NCI-H345 (cell line): ENCODE measurements around the gene TMEM176A.

Experiments used
- DNase-seq: peaks from one replicate; lab custom pipeline; 2025; lab: John Stamatoyannopoulos, UW

Gene TMEM176A

DNA sequence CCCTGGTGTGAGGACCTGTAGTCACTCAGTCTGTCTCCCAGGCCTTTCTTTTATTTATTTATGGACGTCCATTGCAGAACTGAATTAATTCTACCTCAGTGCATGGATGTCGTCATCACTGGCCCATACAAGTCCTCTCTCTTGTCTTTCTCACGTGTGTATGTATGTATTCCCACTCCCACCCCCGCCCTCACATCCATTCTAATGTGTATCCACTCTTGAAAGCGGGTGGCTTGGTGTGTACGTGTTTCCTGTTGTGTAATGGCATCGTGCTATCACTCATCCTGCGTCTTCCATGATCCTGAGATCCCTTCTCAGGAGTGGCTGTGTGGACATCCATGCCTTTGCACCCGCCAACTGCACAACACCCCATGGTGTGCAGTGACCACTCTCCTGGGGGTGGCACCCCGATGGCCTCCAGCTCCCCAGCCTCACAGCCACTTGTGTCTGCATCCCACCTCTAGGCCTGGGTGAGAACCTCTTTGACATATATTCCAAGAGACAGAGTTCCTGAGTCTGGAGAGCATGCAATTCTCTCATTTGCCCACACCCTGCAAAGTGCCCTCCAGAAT is 48.7 kb downstream of the TMEM176A start:
- DNase-seq, result no peak

DNA sequence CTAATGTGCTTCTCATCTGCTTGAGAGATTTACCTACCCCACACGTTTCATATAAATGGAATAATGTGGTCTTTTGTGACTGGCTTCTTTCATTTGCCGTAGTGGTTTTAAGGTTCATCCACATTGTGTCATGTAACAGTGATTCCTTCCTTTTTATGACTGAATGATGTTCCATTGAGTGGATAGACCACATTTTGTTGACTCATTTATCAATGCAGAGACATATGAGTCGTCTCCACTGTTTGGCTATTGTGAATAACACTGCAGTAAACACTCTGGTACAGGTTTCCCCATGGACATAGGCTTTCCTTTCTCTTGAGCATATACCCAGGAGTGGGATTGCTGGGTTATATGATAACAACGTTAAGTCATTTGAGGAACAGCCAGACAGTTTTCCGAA is 49.7 kb downstream of the TMEM176A start:
- no peak for DNase-seq

DNA sequence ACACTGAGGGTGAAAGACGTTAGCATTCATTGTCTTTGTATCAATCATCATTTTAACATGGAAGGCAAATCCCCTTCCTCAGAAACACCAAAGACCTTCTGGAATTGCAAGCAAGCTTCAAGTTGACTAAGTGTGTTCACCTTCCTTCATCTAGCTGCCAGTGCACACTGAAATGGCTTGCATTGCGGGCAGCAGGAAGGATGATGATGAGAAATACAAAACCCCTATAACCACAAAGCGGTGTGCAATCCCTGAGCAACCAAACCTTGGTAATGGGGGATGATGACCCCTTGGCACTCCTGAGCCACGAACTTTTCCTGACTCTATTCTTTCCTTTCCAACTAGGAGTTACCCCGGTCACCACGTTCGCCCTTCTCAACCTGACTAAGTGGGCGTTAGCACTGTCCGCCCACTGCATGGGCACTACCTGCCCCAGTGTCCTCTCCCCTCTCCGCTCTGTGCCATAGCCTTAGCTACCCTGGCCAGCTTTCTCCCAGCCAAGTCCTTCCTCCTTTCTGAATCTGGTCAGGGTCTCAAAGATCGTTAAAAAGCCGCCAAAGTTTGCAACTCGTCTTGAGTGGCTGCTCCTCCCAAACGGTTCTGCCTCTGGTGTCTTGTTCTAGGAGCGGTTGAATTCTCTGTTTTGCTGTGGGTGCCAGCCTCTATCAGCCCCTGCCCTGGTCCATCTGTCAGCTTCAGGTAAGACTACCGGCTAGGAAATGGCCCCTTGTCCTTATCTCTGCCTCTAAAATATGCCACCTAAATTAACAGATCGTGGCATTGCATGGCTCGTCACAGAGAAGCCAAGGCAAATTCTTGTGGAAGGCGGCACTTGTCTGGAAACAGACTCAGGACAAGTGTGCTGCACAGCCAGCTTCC is 51.2 kb downstream of the TMEM176A start:
- no peak for DNase-seq

DNA sequence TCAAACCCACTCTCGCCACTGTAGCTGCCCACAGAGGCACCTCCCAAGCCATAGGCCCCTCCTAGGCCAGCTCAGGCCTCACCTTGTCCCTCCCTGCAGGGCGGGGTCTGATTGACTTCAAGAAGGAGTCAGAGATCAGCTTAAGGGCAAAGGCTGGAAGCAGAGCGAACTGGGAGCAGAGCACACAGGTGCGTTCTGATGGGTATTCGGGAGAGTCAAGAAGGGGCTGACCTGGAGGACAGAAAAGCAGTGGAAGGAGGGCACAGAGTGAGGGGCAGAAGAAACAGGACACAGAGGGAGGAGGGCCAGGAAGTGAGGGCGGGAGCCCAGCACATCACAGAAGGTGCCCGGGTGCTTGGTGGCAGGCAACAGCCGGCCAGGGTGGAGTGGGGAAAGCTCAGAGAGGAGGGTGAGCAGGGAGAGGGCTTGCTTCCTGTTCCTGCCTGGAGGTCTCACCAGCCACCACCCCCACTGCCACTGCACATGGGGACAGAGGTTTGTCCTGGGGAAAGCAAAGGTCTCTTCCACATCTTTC is 51.9 kb downstream of the TMEM176A start, which contains the start of gene AOC1:
Gene AOC1 (plus strand): TSS at position 147 of the 535 bp plus-strand sequence. CDS start 3,954 bp downstream, outside the sequence.
- no peak for DNase-seq

DNA sequence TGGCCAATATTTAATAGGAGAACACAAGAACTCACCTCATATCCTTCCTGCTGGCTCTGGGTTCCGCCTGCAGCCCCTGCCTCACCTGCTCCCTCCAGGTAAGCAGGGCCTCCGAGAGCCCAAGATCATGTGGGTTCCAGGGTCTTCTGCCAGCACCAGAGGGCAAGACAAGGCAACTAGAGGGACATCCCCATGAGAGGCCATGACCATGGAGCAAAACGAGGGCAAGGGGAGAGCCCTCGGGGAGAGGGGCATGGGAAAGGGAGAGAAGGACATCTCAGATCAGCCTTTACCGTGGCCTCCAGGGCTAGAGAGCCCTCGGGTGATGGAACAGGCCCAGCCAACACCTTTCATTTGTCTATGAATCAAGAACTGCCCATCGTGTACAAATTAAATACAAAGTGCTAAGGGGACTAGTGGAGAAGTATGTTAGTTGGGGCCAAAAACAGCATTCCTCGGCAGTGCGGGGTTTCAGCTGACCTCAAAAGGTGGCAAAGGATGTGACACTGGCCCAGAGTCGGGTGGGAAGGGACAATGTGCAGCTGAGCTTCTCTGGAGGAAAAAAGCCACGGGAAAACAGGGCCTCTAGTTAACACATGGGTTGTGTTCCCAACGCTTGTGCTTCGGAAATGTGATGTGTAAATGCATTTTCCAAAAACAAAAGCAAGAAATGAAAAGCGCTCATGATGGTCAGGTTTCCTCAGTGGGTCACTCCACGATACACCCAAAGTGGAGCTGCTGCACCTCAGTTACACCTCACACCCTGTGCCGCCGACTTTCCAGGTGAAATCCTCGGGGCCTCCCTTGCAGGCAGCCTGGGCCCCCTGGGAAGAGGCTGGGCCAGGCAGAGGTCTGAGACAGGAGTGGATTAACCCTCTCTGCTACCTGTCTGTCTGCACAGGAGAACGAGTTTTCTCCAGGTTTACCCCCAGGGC is 53.8 kb downstream of the TMEM176A start:
- DNase-seq, result no peak
